GM23338 (cell line): Measurements from ENCODE around the gene CHD2. TPM values are rescaled to one million over a fixed set of nuclear protein-coding genes. Genes with fewer than 3 reads are reported as not detected.

Source experiments
- ATAC-seq: fragments of 200-7000 bp; cut with Tn5 transposase; 3 replicates; pipeline ENCODE4 v1.9.1; 2020
- DNase-seq: peaks from one replicate; pipeline ENCODE4 v3.0.0-alpha.2; 2015; ENCODE audit warnings: low spot score
- H2AFZ ChIP-seq: fragments of 200-600 bp; sonication (generic); 2 replicates; pipeline ENCODE4 v1.8.0; 2016; ENCODE audit warnings: antibody characterized with exemption, mild to moderate bottlenecking, moderate library complexity
- H3F3A ChIP-seq: fragments of 200-600 bp; sonication (generic); replicated peaks from 2 replicates; pipeline ENCODE4 v1.8.0; 2017; ENCODE audit warnings: antibody characterized with exemption, mixed run types, low read depth
- H3K27ac ChIP-seq: fragments of 200-600 bp; sonication (generic); 2 replicates; pipeline ENCODE4 v1.6.1; 2016; ENCODE audit warnings: low read depth
- H3K27me3 ChIP-seq: fragments of 200-600 bp; sonication (generic); 2 replicates; pipeline ENCODE4 v1.8.0; 2016; ENCODE audit warnings: mild to moderate bottlenecking, mixed run types, moderate library complexity; ENCODE audit not compliant: insufficient read depth
- H3K36me3 ChIP-seq: fragments of 200-600 bp; sonication (generic); 2 replicates; pipeline ENCODE4 v1.8.0; 2016; ENCODE audit warnings: mild to moderate bottlenecking; ENCODE audit not compliant: insufficient read depth
- H3K4me1 ChIP-seq: fragments of 200-600 bp; sonication (generic); 2 replicates; pipeline ENCODE4 v1.8.0; 2016; ENCODE audit warnings: mild to moderate bottlenecking, moderate library complexity; ENCODE audit not compliant: insufficient read depth
- H3K4me2 ChIP-seq: fragments of 200-600 bp; sonication (generic); 2 replicates; pipeline ENCODE4 v1.7.1; 2017; ENCODE audit warnings: mixed run types
- H3K4me3 ChIP-seq: fragments of 200-600 bp; sonication (generic); 2 replicates; pipeline ENCODE4 v1.6.1; 2016; ENCODE audit warnings: mixed run types
- H3K79me2 ChIP-seq: fragments of 200-600 bp; sonication (generic); replicated peaks from 2 replicates; pipeline ENCODE4 v1.8.0; 2017; ENCODE audit warnings: mild to moderate bottlenecking; ENCODE audit not compliant: insufficient read depth
- H3K9me2 ChIP-seq: fragments of 200-600 bp; sonication (generic); 2 replicates; pipeline ENCODE4 v1.8.0; 2017; ENCODE audit not compliant: insufficient read depth
- H4K20me1 ChIP-seq: fragments of 200-600 bp; sonication (generic); replicated peaks from 2 replicates; pipeline ENCODE4 v1.8.0; 2017; ENCODE audit warnings: mild to moderate bottlenecking; ENCODE audit not compliant: insufficient read depth
- H3K27ac Mint-ChIP-seq: 2 replicates; pipeline ENCODE4 v1.8.0; 2020; ENCODE audit warnings: inconsistent platforms, mild to moderate bottlenecking, moderate library complexity, mixed read lengths
- H3K27me3 Mint-ChIP-seq: 3 replicates; pipeline ENCODE4 v1.8.0; 2022; ENCODE audit warnings: low read depth, mild to moderate bottlenecking, moderate library complexity, mixed read lengths, inconsistent platforms; ENCODE audit not compliant: insufficient read depth, poor library complexity
- H3K36me3 Mint-ChIP-seq: 3 replicates; pipeline ENCODE4 v1.8.0; 2021; ENCODE audit warnings: low read depth, mild to moderate bottlenecking, inconsistent platforms, moderate library complexity, mixed read lengths
- H3K4me1 Mint-ChIP-seq: 3 replicates; pipeline ENCODE4 v1.8.0; 2020; ENCODE audit warnings: mild to moderate bottlenecking, inconsistent platforms, mixed read lengths
- H3K4me3 Mint-ChIP-seq: 3 replicates; pipeline ENCODE4 v1.8.0; 2021; ENCODE audit warnings: moderate library complexity, mild to moderate bottlenecking, inconsistent platforms, mixed read lengths
- H3K9me3 Mint-ChIP-seq: 3 replicates; pipeline ENCODE4 v1.8.0; 2020; ENCODE audit warnings: moderate library complexity, mild to moderate bottlenecking, inconsistent platforms, mixed read lengths
- CREB1 ChIP-seq: fragments of 250-450 bp; sonication (Bioruptor Pico); IDR thresholded peaks from 2 replicates; pipeline ENCODE4 v1.5.0; 2020; ENCODE audit warnings: low read depth, mild to moderate bottlenecking, moderate library complexity
- ETS1 ChIP-seq: IDR thresholded peaks from 2 replicates; pipeline ENCODE4 v1.6.1; 2016; ENCODE audit warnings: antibody characterized with exemption
- EZH2 ChIP-seq: fragments of 200-600 bp; sonication (generic); IDR thresholded peaks from one replicate; pipeline ENCODE4 v1.8.0; 2017; ENCODE audit warnings: antibody characterized with exemption, mild to moderate bottlenecking, low read depth; ENCODE audit not compliant: unreplicated experiment
- EZH2phosphoT487 ChIP-seq: fragments of 200-600 bp; sonication (generic); IDR thresholded peaks from one replicate; pipeline ENCODE4 v1.8.1; 2018; ENCODE audit warnings: antibody characterized with exemption; ENCODE audit not compliant: unreplicated experiment
- JUNB ChIP-seq: IDR thresholded peaks from one replicate; pipeline ENCODE4 v1.6.1; 2016; ENCODE audit warnings: antibody characterized with exemption; ENCODE audit not compliant: unreplicated experiment
- NANOG ChIP-seq: IDR thresholded peaks from 2 replicates; pipeline ENCODE4 v1.6.1; 2016; ENCODE audit warnings: antibody characterized with exemption, borderline replicate concordance
- POLR2AphosphoS5 ChIP-seq: IDR thresholded peaks from 2 replicates; pipeline ENCODE4 v1.6.1; 2016; ENCODE audit warnings: antibody characterized with exemption, low read depth
- REST ChIP-seq: IDR thresholded peaks from one replicate; pipeline ENCODE4 v1.6.1; 2018; ENCODE audit warnings: antibody characterized with exemption; ENCODE audit not compliant: unreplicated experiment
- STAT1 ChIP-seq: IDR thresholded peaks from one replicate; pipeline ENCODE4 v1.6.1; 2016; ENCODE audit warnings: antibody characterized with exemption; ENCODE audit not compliant: unreplicated experiment
- ZNF114 ChIP-seq: fragments of 250-450 bp; sonication (Bioruptor Pico); IDR thresholded peaks from 2 replicates; pipeline ENCODE4 v1.5.0; 2020; ENCODE audit warnings: mild to moderate bottlenecking, moderate library complexity
- ZNF331 ChIP-seq: fragments of 250-450 bp; sonication (Bioruptor Pico); IDR thresholded peaks from 2 replicates; pipeline ENCODE4 v1.5.0; 2020; ENCODE audit warnings: low read depth, mild to moderate bottlenecking, moderate library complexity
- ZNF462 ChIP-seq: fragments of 250-450 bp; sonication (Bioruptor Pico); IDR thresholded peaks from 2 replicates; pipeline ENCODE4 v1.5.0; 2020; ENCODE audit warnings: mild to moderate bottlenecking, moderate library complexity
- polyA plus RNA-seq: library from polyadenylated mRNA; unstranded; fragments of >200 nt; fragmentation: Nextera tagmentation; extraction: Ambion mirVana; gene quantifications from 2 replicates; pipeline ENCODE4 v1.2.1, GENCODE V29; 2016
- total RNA-seq: library from RNA; depleted of rRNA; stranded (reverse); fragments of >200 nt; shearing (Covaris generic); gene quantifications from 2 replicates; pipeline ENCODE4 v1.2.3, GENCODE V29; 2014

CHD2 gene
- total and polyA plus RNA-seq, 2 experiments from 2014 or later: 119 to 130 TPM

GRCh38 chr15:93025625-93025982 lies 125.5 kb downstream of the CHD2 start (continued):
- TF ChIP-seq REST: no peak
- no peak for TF ChIP-seq ZNF114 (CRISPR knock-in tag)
- no peak for TF ChIP-seq POLR2AphosphoS5

- H3F3A ChIP-seq: peaks cover 15% of the 10 kb centered on the region
- H3K27me3 ChIP-seq: no peaks in the 10 kb centered on the region
- H3K9me2 ChIP-seq: no peaks in the 10 kb centered on the region
- peaks cover 14% of the 10 kb centered on the region for H3K79me2 ChIP-seq
- H3K27ac Mint-ChIP-seq: no peak overlapping the region
- no peak overlapping the region for H3K4me3 ChIP-seq
- no peak overlapping the region for H3K4me2 ChIP-seq
- H3K4me1 Mint-ChIP-seq: peaks cover 20% of the 10 kb centered on the region
- no peaks in the 10 kb centered on the region for H3K4me1 ChIP-seq
- ATAC-seq (no peak), DNase-seq (no peak)
- peaks cover 25% of the 10 kb centered on the region for H4K20me1 ChIP-seq
- peaks cover 26% of the 10 kb centered on the region for H3K27me3 Mint-ChIP-seq
- no peak overlapping the region for H2AFZ ChIP-seq
- H3K9me3 Mint-ChIP-seq: peaks cover 10% of the 10 kb centered on the region; the same call in 2 of the 3 replicates
- H3K4me3 Mint-ChIP-seq: no peak overlapping the region
- peaks cover 61% of the 10 kb centered on the region for H3K36me3 Mint-ChIP-seq
- no peak overlapping the region for H3K27ac ChIP-seq
- H3K36me3 ChIP-seq: peaks cover 37% of the 10 kb centered on the region
- TF ChIP-seq NANOG: no peak
- no peak for TF ChIP-seq EZH2phosphoT487
- no peak for TF ChIP-seq ZNF462 (CRISPR knock-in tag)
- TF ChIP-seq EZH2: no peak
- TF ChIP-seq ZNF331 (CRISPR knock-in tag): no peak
- TF ChIP-seq STAT1: no peak
- no peak for TF ChIP-seq ETS1
- TF ChIP-seq CREB1 (CRISPR knock-in tag): no peak
- TF ChIP-seq ZNF114 (CRISPR knock-in tag): no peak
- TF ChIP-seq JUNB: no peak
These were observed 126.3 kb downstream of the CHD2 start for GRCh38 chr15:93026380-93026817.
